HepG2 (cell line): ENCODE data around the gene C11orf68. TPM values are rescaled to one million over a fixed set of nuclear protein-coding genes. Genes with fewer than 3 reads are reported as not detected.

Source experiments
- AKNA ChIP-seq: sonication (generic); formaldehyde crosslinking; IDR thresholded peaks from 2 replicates; pipeline ENCODE4 v1.4.0; 2020; ENCODE audit warnings: missing genetic modification reagents, borderline replicate concordance
- ASH2L ChIP-seq: fragments of 300-600, 200-600 bp; sonication (generic); IDR thresholded peaks from 2 replicates; pipeline ENCODE4 v1.7.0; 2017; ENCODE audit warnings: low read depth, mild to moderate bottlenecking, moderate library complexity, mixed read lengths, low read length; ENCODE audit not compliant: insufficient read length
- HNRNPL ChIP-seq: fragments of 200-400 bp; formaldehyde crosslinking; IDR thresholded peaks from 2 replicates; pipeline ENCODE4 v1.6.1; 2017; ENCODE audit warnings: mild to moderate bottlenecking, low read depth, low read length
- MEIS1 ChIP-seq: sonication (generic); formaldehyde crosslinking; IDR thresholded peaks from 2 replicates; pipeline ENCODE4 v1.9.0; 2021; ENCODE audit warnings: mild to moderate bottlenecking, missing genetic modification reagents, moderate library complexity, borderline replicate concordance
- RNF2 ChIP-seq: fragments of 450-650 bp; conservative IDR thresholded peaks from 2 replicates; pipeline ENCODE4 v1.6.1; 2016; ENCODE audit warnings: low read depth
- RNF219 ChIP-seq: sonication (generic); formaldehyde crosslinking; IDR thresholded peaks from 2 replicates; pipeline ENCODE4 v1.5.0; 2020; ENCODE audit warnings: mild to moderate bottlenecking, missing genetic modification reagents
- SNAPC4 ChIP-seq: sonication (generic); formaldehyde crosslinking; IDR thresholded peaks from 2 replicates; pipeline ENCODE4 v1.4.0; 2020; ENCODE audit warnings: mild to moderate bottlenecking, missing genetic modification reagents
- ZNF251 ChIP-seq: sonication (generic); formaldehyde crosslinking; IDR thresholded peaks from 2 replicates; pipeline ENCODE4 v1.9.0; 2021; ENCODE audit warnings: mild to moderate bottlenecking, missing genetic modification reagents
- ZNF451 ChIP-seq: sonication (generic); formaldehyde crosslinking; IDR thresholded peaks from 2 replicates; pipeline ENCODE4 v1.5.0; 2020; ENCODE audit warnings: mild to moderate bottlenecking, missing genetic modification reagents
- ZNF468 ChIP-seq: sonication (generic); formaldehyde crosslinking; IDR thresholded peaks from 2 replicates; pipeline ENCODE4 v1.8.0; 2022; ENCODE audit warnings: mild to moderate bottlenecking, moderate library complexity, missing genetic modification reagents
- ZNF503 ChIP-seq: sonication (generic); formaldehyde crosslinking; IDR thresholded peaks from 2 replicates; pipeline ENCODE4 v1.4.0; 2020; ENCODE audit warnings: missing genetic modification reagents
- ZNF746 ChIP-seq: sonication (generic); formaldehyde crosslinking; IDR thresholded peaks from 2 replicates; pipeline ENCODE4 v1.8.0; 2022; ENCODE audit warnings: mild to moderate bottlenecking, missing genetic modification reagents
- ZNF790 ChIP-seq: sonication (generic); formaldehyde crosslinking; IDR thresholded peaks from 2 replicates; pipeline ENCODE4 v1.8.0; 2022; ENCODE audit warnings: missing genetic modification reagents, mild to moderate bottlenecking, borderline replicate concordance
- polyA plus RNA-seq, 8 experiments: library from polyadenylated mRNA; depleted of rRNA in 3 of 8; stranded (reverse) in 7 of 8; unstranded in 1 of 8; fragments of >200 nt; fragmentation: Illumina TruSeq in 4 of 8; extraction: Trizol in 4 of 8; gene quantifications; 2 replicates each; pipeline versions ENCODE4 v1.2.1 to v1.2.3, GENCODE V29; 2011 to 2016; ENCODE audit warnings: low read depth in 4 of 8, missing spikeins in 1 of 8, mixed read lengths in 1 of 8; ENCODE audit not compliant: insufficient read depth in 1 of 8
- total RNA-seq, 5 experiments: library from RNA; depleted of rRNA; stranded (reverse); fragments of >200 nt; fragmentation: Illumina TruSeq; extraction: Trizol; gene quantifications; 2 replicates each; pipeline ENCODE4 v1.2.3, GENCODE V29; 2016; ENCODE audit warnings: low read depth in 1 of 5

C11orf68 gene
- total and polyA plus RNA-seq, 2 of the 13 experiments (the other 11 are each of a cell fraction or from before 2014, with no cell fraction given) = 8.4 to 28.3 TPM

- TF ChIP-seq SNAPC4 (CRISPR knock-in tag) (no peak), ZNF451 (CRISPR knock-in tag) (no peak), MEIS1 (CRISPR knock-in tag) (no peak), RNF2 (0 out of 2 replicates have a peak, but pooled peaks have one; percentile 24), RNF219 (CRISPR knock-in tag) (no peak), ZNF503 (0 out of 2 replicates have a peak, but pooled peaks have one; percentile 66), HNRNPL (0 out of 2 replicates have a peak, but pooled peaks have one; percentile 17), ZNF790 (no peak), ZNF251 (CRISPR knock-in tag) (no peak), ZNF746 (CRISPR knock-in tag) (no peak), AKNA (CRISPR knock-in tag) (no peak), ASH2L (peak; percentile 93), ZNF468 (no peak)
Measured at GRCh38 chr11:65961267-65962140, 42.6 kb upstream of the C11orf68 start, which contains the start of gene SART1 (continued).
